Epithelial cell of proximal tubule (primary cell): ENCODE results near the gene KCNMA1. TPM values are rescaled to one million over a fixed set of nuclear protein-coding genes. Genes with fewer than 3 reads are reported as not detected.

Experiments
- DNase-seq: peaks from one replicate; pipeline ENCODE4 v3.0.0-alpha.2; 2011; ENCODE audit warnings: low read depth
- H3K4me3 ChIP-seq: 2 replicates; pipeline ENCODE4 v1.5.1; 2011; ENCODE audit warnings: low read depth, mild to moderate bottlenecking, low read length
- CTCF ChIP-seq: conservative IDR thresholded peaks from 2 replicates; pipeline ENCODE4 v1.5.1; 2012; ENCODE audit warnings: low read depth, mild to moderate bottlenecking, low read length
- total RNA-seq: library from RNA; depleted of rRNA; stranded (reverse); fragments of >200 nt; gene quantifications from 2 replicates; pipeline ENCODE4 v1.2.3, GENCODE V29; 2015

The KCNMA1 gene
- total RNA-seq, 1 donor from 2014 or later: 12.5 TPM

DNA sequence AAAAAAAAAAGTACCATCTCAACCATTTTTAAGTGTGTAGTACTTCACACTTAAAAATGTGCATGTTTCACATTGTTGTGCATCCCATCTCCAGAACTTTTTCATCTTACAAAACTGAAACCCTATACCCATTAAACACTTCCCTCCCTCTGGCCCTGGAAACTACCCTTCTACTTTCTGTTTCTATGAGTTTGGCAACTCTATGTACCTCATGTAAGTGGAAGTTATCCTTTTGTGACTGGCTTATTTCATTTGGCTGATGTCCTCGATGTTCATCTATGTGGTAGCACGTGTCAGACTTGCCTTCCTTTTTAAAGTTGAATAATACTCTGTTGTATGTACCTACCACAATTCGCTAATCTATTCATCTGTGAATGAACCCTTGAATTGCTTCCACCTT, 12.2 kb downstream of the KCNMA1 start:
- TF ChIP-seq CTCF: no peak
- no peak for DNase-seq
- H3K4me3 ChIP-seq: no peak overlapping the region

DNA sequence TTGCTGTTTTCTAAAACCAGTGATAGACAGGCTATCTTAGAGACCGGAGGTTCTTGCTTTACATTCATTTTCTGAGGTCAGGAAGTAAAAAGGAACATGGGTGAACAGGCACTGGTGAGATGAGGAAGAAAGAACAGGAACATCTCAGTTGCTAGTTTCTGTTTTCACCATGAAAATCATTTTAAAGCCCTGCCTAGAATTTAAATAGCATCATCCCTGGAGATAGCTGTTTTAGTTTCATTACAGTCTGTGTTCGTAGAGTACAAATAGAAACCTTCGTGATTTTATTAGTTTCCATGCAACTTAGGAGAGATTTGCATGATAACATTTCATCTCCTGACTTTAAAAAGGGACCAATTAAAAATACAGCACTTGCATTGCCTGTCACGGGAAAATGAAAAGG, 14.7 kb downstream of the KCNMA1 start:
- TF ChIP-seq CTCF: no peak
- no peak overlapping the region for H3K4me3 ChIP-seq
- no peak for DNase-seq

GRCh38 chr10:77620731-77621130, 16.9 kb downstream of the KCNMA1 start:
- no peak for TF ChIP-seq CTCF
- H3K4me3 ChIP-seq: no peak overlapping the region
- no peak for DNase-seq

DNA sequence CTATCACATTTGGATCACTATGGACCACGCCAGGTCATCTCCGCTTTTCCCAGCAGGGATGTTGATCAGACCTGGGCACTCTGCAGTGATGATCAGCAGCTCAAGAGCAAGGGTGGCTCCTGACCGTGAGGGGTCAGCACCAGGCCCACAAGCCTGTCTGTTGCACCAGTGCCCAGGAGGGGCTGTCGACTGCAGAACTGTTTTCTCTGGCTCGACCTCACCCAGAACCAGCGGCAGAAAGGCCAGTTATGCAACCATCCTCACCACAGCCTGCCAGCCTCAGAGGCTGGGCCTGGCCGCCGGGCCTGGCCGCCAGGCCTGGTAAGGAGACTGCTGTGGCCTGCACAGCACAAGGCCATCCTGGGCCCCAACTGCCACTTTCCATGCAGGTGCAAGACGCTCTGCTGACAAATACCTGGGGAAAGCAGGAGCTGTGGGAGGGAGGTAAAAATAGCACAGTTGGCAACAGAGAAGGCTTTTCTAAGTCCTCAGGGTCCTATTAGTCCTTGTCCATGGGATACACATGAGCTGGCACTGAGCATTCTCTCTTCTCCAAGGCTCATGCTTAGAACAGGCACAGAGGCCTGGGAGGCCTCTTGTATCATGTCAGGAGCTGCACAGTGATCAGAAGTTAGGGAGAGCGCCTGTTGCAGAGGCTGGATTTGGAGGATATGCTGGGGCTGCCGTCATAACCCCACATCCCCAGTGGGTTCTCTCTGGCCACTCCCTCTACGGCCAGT, 17.5 kb downstream of the KCNMA1 start:
- DNase-seq: no peak
- no peak for TF ChIP-seq CTCF
- H3K4me3 ChIP-seq: no peak overlapping the region

- no peak overlapping the region for H3K4me3 ChIP-seq
- no peak for TF ChIP-seq CTCF
- no peak for DNase-seq
Measured at GRCh38 chr10:77618117-77618516, 19.5 kb downstream of the KCNMA1 start.

GRCh38 chr10:77616766-77617165, 20.8 kb downstream of the KCNMA1 start:
- H3K4me3 ChIP-seq: no peak overlapping the region
- TF ChIP-seq CTCF: no peak
- DNase-seq: no peak
